ENCODE measurements around the gene CITED1.

CITED1 gene

GRCh38 chrX:72269671-72270251, 36.0 kb downstream of the CITED1 start:
- no peak for DNase-seq

- no peak for DNase-seq
These were observed 36.9 kb downstream of the CITED1 start for GRCh38 chrX:72268597-72269365.

- DNase-seq, result no peak
These were observed 40.5 kb downstream of the CITED1 start for GRCh38 chrX:72265263-72265662.

GRCh38 chrX:72262077-72262476, 43.6 kb downstream of the CITED1 start:
- DNase-seq, result no peak

GRCh38 chrX:72260448-72260847, 45.3 kb downstream of the CITED1 start:
- DNase-seq, result no peak

GRCh38 chrX:72258174-72258573, 47.5 kb downstream of the CITED1 start:
- no peak for DNase-seq

- no peak for DNase-seq
These were observed 49.9 kb downstream of the CITED1 start for GRCh38 chrX:72255864-72256263.

GRCh38 chrX:72255445-72255844, 50.3 kb downstream of the CITED1 start:
- DNase-seq, result no peak

- no peak for DNase-seq
These were observed 50.9 kb downstream of the CITED1 start for GRCh38 chrX:72254816-72255215.

- no peak for DNase-seq
These were observed 52.0 kb downstream of the CITED1 start for GRCh38 chrX:72253686-72254085.
